ENCODE measurements around the gene DTNBP1.

Gene DTNBP1

DNA sequence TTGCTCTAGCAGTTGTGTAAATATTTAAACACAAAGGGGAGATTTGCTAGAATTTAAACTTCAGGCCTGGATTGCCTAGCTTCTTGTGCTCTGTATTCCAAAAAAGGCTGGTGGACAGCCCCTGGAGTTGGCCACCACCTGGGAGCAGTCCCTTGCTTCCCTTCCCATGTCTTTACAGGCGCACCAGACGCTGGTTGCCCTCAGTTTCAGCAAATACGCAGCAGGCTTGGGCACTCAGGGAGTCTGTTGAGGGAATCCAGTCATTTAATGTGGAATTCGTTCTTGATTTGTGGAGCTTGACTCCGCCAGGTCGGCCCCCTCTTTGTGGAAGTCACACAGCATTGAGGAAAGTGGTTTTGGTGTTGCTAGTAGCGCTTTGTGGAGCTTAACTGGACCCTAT, 156.8 kb downstream of the DTNBP1 start:
- DNase-seq = no peak
- TF ChIP-seq POLR2A (IDR thresholded peaks at IDR 0.05; ENCODE audit: low read length) (no peak), GATA1 (IDR thresholded peaks at IDR 0.05; ENCODE audit: low read depth, low read length) (no peak)

DNA sequence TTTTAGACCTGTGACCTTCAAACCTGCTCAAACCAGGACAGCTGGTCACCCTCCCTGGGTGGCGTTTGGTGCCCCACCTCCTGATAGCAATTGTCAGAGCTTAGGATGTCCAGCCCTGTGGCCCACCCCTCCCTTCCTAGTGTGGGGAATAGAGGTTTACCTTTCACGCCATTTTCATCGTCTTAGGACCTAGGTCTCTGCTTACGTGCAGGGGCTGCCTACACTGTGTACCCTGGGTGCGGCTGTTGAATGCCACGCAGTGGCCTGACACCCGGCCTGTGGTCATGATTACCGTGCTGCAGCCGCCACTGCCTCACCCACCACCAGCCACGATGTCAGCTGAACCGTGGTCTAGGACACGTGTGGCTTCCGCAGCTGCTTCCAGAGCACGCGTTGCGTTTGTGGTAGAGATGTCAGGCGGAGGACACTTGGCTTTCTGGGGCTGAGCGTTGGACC, 157.3 kb downstream of the DTNBP1 start:
- DNase-seq = no peak
- no peak for TF ChIP-seq POLR2A (IDR thresholded peaks at IDR 0.05; ENCODE audit: low read length)
- TF ChIP-seq GATA1 (IDR thresholded peaks at IDR 0.05; ENCODE audit: low read depth, low read length) = no peak

DNA sequence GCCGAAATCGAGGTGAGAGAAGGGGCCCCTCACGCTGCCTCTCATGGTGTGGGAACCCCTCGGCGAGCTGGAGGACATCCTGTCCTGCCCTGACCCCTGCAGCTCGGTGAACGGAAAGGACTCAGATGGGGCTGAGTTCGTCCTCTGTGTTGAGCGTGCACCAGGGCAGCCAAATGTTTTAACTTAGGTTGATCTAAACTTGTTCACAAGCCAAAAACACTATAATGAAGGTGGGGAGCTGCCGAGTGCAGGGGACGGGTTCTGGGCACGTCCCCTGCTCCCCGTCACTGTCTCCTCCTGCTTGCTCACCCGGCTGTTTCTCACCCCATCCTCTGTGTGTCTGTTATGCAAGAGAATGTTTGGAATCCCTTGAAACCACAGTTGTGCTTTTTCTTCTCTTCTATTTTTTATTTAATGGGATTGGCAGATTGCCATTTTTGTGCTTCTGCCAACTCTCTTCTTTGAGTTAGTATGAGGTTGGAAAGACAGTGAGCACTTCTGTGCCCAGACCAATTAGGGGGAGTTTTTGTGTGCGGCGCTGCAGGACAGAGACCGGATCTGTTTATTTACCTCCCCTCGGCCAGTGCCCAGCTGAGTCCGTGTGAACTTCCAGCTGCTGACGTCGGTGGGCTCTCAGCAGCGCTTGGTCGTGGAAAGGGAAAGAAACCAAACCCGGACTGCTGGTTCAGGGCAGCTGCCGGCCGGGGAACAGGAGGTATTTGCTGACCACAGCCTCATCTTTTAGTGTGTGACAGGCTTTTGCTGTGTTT, 158.1 kb downstream of the DTNBP1 start:
- DNase-seq = no peak
- TF ChIP-seq POLR2A (IDR thresholded peaks at IDR 0.05; ENCODE audit: low read length) (no peak), GATA1 (IDR thresholded peaks at IDR 0.05; ENCODE audit: low read depth, low read length) (no peak)

DNA sequence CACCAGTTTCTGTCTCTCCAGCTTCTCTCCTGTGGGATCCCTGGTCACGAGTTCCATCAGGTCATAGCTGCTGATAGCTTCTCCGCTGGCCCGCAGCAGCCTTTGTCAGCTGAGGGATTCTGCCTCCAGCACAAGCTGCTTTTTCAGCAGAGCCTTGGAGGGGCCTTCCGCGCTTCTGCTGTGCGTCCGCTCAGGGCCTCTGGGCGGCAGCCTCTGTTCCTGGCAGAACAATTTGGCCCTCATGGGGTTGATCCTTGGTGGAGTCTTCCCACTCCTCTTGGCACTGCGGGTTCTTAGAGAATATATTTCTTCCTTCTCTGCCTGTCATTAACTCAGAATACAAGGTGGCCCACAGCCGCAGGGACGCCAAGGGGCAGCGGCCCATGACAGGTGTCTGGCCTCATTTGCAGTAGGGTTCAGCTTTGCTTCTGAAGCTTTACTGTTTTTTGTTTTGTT, 158.8 kb downstream of the DTNBP1 start:
- no peak for TF ChIP-seq POLR2A (IDR thresholded peaks at IDR 0.05; ENCODE audit: low read length)
- TF ChIP-seq GATA1 (IDR thresholded peaks at IDR 0.05; ENCODE audit: low read depth, low read length) = no peak
- DNase-seq = no peak

DNA sequence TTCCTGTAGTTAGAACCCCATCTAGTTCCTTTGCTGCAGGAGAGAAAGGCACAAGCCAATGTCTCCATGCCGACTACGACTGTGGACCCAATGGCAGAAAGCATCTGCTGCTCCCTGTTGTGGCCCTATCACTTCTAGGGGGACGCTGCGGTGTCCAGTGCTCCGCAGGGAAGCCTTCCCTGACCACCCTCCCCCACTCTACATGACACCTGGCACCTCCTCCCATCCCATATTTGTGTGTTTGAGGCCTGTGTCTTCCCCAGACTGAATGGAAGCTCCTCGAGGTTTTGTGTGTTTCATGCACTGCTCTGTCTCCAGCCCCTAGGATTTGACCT, 159.5 kb downstream of the DTNBP1 start:
- no peak for TF ChIP-seq POLR2A (IDR thresholded peaks at IDR 0.05; ENCODE audit: low read length)
- TF ChIP-seq GATA1 (IDR thresholded peaks at IDR 0.05; ENCODE audit: low read depth, low read length) = no peak
- DNase-seq = no peak

DNA sequence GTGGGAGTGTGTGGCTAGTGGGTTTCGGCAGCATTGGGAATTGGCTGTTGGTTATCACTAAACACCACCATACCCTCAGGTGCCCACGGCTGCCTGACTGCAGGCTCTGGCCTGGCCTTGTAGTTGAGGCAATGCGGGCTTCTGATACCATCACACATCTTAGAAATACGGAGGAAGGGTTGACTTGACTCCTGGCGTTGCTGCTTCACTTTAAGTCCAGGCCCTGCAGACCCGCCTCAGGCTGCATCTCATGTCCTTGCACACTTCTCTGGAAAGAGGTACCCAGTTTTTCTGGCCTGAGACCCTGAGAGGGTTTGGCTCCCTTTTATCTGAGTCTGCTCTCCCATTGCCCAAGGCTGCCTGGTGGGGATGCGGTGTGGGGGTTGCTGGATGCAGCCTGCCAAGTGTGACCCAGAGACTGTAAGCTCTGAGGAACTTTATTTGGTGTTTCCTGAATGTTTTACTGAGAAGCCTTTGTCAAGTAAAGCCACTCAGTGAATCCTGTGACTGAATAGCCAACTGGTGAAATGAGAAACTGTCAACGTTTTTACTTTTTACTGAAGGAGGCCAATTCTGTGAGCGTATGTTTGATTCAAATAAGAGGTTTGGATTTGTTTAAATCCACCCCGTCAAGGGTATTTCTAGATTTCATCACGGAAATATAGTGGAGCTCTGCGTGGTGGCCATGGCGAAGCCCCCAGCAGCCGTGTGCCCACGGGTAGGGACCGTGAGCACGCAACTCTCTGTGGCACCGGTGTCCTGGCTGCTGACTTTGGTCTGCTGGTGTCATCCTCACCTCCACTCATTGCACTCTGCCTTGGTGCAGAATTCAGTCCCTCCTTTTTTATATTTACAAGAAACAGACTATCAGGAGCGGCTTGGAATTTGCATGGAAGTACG, 160.1 kb downstream of the DTNBP1 start:
- DNase-seq = no peak
- TF ChIP-seq POLR2A (IDR thresholded peaks at IDR 0.05; ENCODE audit: low read length) = no peak
- no peak for TF ChIP-seq GATA1 (IDR thresholded peaks at IDR 0.05; ENCODE audit: low read depth, low read length)

DNA sequence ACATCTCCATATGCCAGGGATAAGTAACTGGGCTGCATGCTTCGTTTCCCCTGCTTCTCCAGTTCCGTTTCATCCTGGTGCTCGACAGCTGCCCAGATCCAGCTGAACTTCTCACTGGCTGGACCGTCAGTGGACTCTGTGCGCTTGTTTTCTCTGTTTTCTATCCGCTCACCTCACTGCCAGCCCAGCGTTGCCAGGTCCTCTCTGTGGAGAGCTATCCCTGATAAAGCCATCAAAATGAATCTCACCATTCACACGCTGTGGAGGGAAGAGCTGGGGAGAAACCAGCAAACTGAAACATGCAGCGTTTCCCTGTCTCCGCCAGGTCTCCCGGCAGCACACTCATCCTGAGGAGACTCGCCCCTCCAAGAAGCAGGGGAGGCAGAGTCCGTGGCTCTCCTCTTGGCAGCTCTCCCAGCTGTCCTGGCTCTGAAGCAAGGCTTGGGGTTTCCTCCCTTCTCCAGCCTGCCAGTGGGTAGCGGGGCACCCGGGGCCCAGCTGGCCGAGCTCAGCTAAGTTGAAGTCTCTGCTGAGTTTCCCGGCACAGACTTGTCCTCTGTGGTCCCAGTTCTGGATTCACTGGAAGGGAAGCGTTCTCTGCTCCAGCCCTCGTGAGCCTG, 160.9 kb downstream of the DTNBP1 start:
- TF ChIP-seq GATA1 (IDR thresholded peaks at IDR 0.05; ENCODE audit: low read depth, low read length) = no peak
- TF ChIP-seq POLR2A (IDR thresholded peaks at IDR 0.05; ENCODE audit: low read length) = no peak
- no peak for DNase-seq

DNA sequence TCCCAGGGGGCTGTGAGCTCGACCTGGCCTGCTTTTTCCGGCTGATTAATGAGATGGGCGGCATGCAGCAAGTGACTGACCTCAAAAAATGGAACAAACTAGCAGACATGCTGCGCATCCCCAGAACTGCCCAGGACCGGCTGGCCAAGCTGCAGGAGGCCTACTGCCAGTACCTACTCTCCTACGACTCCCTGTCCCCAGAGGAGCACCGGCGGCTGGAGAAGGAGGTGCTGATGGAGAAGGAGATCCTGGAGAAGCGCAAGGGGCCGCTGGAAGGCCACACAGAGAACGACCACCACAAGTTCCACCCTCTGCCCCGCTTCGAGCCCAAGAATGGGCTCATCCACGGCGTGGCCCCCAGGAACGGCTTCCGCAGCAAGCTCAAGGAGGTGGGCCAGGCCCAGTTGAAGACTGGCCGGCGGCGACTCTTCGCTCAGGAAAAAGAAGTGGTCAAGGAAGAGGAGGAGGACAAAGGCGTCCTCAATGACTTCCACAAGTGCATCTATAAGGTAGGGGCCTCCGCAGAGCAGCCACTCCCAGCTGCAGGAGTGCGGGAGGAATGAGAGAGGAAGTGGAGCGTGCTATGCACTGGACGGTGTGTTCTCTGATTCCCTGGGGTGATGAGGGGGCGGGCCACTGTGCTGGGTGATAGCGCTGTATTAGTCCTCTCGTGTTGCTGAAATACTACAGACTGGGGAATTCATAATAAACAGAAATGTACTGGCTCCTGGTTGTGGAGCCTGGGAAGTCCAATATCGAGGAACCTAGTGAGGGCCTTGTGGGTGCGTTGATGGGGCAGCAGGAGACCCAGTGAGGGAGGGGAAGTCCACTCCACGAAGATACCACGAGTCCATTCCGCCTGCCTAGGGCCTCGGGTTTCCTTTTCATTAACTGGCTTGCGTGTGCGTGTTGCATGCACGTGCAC, 161.7 kb downstream of the DTNBP1 start:
- DNase-seq = no peak
- TF ChIP-seq POLR2A (IDR thresholded peaks at IDR 0.05; ENCODE audit: low read length) (no peak), GATA1 (IDR thresholded peaks at IDR 0.05; ENCODE audit: low read depth, low read length) (no peak)

DNA sequence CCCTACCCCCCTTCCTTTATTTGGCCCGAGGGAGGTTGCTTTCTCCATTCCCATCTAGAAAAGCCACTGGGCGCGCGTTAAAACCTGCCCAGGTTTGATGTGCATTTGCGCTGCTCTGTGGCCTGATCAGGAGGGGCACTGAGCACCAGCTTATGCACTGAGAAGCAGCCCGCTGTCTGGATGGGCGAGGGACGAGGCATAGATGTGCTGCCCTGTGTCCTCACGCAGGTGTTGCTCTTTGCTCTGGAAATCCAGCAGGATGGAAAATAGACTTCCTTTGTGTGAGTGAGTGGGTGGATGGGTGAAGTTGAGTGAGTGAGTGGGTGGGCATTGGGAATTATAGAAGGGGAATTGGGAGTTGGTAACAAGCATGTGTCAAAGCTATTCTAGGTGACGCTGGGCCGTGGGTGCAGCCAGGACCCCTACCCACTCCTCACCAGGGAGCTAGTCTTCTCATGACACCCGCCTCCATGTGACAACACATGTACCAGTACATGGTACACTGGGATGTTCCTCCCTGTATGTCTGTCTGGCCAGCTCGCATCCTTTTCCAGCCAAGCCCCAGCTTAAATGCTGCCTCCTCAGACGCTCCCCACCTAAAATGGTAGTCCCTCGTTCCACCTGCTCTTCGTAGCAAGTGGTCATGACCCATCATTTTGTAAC, 162.6 kb downstream of the DTNBP1 start:
- TF ChIP-seq GATA1 (IDR thresholded peaks at IDR 0.05; ENCODE audit: low read depth, low read length) = no peak
- TF ChIP-seq POLR2A (IDR thresholded peaks at IDR 0.05; ENCODE audit: low read length) = no peak
- no peak for DNase-seq

DNA sequence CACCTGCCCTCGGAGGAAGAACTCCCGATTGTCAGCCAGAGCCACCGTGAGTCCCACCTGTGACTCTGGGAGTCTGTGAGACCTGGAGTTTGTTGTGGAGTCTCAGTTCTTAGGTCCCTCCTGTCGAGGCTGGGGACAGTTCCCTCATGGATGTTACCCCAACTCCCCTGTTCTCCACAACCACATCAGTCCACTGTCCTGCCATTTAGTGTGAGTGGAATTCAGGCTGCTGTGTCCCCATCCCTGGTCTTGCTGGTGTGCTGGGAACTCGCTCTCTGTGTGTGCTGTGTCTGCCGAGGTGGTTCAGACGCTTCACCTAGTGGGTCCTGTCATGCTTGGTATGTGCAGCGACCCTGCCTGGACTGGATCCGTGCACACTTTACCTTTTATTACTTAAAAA, 163.2 kb downstream of the DTNBP1 start:
- no peak for TF ChIP-seq POLR2A (IDR thresholded peaks at IDR 0.05; ENCODE audit: low read length)
- no peak for TF ChIP-seq GATA1 (IDR thresholded peaks at IDR 0.05; ENCODE audit: low read depth, low read length)
- DNase-seq = no peak

DNA sequence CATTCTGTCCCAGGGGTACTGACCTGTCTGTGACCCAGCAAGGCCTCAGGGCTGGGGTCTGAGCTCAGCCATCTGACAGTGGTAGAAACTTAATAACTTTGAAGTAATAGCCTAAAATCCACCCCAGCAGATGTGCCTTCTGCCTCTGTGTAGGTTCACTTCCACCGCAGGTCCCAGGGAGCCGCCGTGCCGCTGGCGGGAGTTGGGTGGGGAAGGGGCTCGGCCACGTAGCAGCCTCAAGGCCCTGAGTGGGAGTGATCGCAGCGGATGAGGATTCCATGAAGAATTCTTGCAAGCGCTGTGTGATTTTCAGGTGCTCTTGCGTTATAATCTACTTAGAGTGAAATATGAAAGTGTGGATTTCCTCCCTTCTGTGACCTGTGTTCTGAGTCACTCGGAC, 163.7 kb downstream of the DTNBP1 start:
- no peak for TF ChIP-seq POLR2A (IDR thresholded peaks at IDR 0.05; ENCODE audit: low read length)
- TF ChIP-seq GATA1 (IDR thresholded peaks at IDR 0.05; ENCODE audit: low read depth, low read length) = no peak
- DNase-seq = no peak

DNA sequence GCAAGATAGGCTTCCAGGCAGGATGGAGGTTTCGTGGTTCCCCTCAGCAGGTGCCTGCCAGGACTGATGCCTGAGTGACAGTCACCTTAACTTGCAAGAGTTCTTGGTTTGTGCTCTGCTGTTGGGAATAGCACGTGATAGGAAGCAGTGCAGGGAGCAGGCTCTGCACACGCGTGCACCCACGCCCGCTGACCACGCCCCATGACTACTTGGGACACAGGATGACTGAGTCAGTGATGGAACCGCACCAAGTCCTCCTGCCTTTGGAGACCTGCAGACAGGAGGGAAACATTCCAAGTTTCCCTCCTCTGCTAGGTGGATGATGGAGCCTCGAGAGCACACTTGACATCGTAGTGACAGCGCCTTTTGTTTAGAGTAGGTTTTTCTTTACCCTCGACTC, 164.2 kb downstream of the DTNBP1 start:
- TF ChIP-seq POLR2A (IDR thresholded peaks at IDR 0.05; ENCODE audit: low read length) (no peak), GATA1 (IDR thresholded peaks at IDR 0.05; ENCODE audit: low read depth, low read length) (no peak)
- DNase-seq = peak; percentile 41 to 73

Data from erythroblast (primary cell).